Measurements from ENCODE around the gene MYO1C.

MYO1C gene

DNA sequence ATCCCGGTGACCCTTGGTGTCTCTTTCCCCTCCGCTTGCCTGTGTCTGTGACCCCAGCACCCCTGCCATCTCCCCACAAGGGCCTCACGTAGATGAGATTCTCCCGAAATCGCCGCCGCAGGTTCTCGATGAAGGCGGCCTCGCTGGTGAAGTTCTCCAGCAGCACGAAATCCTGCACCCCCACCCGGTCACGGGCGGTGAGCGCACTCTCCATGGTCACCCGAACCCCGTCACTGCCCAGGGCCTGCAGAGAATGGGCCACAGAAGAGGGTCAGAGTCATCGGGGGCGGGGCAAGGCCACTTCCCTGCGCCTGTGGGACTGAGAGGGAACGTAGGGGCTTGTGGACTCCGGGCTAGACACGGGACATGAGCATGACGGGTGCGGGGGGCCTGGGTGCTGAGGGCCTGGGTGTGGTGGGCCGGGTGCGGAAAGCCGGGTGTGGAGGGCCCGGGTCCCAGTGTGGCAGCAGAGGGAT is 8.4 kb downstream of the MYO1C start:
- no peak overlapping the region for H3K4me3 ChIP-seq (ENCODE audit: control insufficient read depth, low read depth, low read length)
- DNase-seq (ENCODE audit: low read depth), result no peak
- TF ChIP-seq, protein P1, sequence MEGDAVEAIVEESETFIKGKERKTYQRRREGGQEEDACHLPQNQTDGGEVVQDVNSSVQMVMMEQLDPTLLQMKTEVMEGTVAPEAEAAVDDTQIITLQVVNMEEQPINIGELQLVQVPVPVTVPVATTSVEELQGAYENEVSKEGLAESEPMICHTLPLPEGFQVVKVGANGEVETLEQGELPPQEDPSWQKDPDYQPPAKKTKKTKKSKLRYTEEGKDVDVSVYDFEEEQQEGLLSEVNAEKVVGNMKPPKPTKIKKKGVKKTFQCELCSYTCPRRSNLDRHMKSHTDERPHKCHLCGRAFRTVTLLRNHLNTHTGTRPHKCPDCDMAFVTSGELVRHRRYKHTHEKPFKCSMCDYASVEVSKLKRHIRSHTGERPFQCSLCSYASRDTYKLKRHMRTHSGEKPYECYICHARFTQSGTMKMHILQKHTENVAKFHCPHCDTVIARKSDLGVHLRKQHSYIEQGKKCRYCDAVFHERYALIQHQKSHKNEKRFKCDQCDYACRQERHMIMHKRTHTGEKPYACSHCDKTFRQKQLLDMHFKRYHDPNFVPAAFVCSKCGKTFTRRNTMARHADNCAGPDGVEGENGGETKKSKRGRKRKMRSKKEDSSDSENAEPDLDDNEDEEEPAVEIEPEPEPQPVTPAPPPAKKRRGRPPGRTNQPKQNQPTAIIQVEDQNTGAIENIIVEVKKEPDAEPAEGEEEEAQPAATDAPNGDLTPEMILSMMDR (conservative IDR thresholded peaks at IDR 0.05; ENCODE audit: control insufficient read depth, insufficient read depth, low read depth, low read length), result no peak

DNA sequence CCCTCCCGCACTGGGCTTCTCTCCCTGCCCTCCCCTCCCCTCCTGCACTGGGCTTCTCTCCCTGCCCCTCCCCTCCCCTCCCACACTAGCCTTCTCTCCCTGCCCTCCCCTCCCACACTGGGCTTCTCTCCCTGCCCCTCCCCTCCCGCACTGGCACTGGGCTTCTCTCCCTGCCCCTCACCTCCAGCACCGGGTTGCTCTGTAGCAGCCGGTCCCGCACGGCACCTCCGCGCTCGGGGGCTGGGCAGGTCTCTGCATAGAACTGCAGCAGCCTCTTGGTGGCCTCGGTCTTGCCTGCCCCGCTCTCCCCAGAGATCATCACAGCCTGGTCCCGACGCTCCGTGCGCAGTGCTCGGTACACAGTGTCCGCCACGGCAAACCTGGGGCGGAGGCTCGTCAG is 9.8 kb downstream of the MYO1C start:
- TF ChIP-seq, protein P1 (conservative IDR thresholded peaks at IDR 0.05; ENCODE audit: control insufficient read depth, insufficient read depth, low read depth, low read length), result no peak
- DNase-seq (ENCODE audit: low read depth), result no peak
- no peak overlapping the region for H3K4me3 ChIP-seq (ENCODE audit: control insufficient read depth, low read depth, low read length)

DNA sequence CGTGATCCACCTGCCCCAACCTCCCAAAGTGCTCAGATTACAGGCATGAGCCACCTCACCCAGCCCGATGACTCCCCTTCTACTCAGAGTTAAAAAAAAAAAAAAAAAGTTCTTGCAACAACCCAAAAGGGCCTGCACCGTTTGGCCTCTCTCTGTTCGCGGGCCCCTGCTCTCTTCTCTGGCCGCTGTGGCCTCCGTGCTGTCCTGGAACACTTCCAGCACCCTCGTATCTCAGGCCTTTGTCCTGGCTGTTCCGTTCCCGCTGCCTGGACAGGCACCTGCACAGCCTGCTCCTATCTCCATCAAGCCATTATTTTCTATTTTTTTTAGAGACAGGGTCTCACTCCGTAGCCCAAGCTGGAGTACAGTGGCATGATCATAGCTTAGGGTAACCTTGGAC is 10.8 kb downstream of the MYO1C start:
- no peak overlapping the region for H3K4me3 ChIP-seq (ENCODE audit: control insufficient read depth, low read depth, low read length)
- TF ChIP-seq, protein P1 (conservative IDR thresholded peaks at IDR 0.05; ENCODE audit: control insufficient read depth, insufficient read depth, low read depth, low read length), result no peak
- DNase-seq (ENCODE audit: low read depth), result peak; percentile 59

DNA sequence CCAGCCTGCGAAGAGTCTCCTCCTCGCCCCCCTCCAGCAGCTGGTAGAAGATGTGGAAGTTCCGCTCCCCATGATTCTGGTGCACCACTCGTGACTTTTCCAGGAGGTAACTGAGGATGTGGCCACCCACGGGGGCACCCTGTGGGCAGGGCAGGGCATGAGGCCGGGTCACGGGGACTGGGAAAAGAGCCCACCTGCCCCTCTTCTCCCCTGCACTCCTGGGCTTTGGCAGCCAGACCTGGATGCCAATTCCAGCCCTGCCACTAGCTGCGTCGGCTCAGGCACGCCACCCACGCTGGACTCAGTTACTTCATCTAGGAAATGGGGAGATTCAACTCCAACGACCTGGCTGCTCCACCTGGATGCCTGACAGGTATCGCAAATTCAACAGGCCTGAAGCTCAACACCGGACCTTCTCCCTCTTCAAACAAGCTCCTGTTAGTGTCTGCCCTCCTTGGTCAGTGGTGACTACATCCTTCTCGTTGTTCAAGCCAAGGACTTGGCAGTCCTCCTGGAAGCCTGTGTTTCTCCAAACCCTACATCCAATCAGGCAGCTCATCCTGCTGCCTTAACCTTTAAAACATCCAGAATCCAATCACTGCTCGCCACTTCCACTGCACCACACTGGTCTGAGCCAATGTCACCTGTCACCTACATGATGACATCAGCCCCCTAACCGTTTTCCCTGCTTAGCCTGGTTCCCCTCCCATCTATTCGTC is 11.6 kb downstream of the MYO1C start:
- DNase-seq (ENCODE audit: low read depth), result peak; percentile 90
- TF ChIP-seq, protein P1 (conservative IDR thresholded peaks at IDR 0.05; ENCODE audit: control insufficient read depth, insufficient read depth, low read depth, low read length), result no peak
- no peak overlapping the region for H3K4me3 ChIP-seq (ENCODE audit: control insufficient read depth, low read depth, low read length)

DNA sequence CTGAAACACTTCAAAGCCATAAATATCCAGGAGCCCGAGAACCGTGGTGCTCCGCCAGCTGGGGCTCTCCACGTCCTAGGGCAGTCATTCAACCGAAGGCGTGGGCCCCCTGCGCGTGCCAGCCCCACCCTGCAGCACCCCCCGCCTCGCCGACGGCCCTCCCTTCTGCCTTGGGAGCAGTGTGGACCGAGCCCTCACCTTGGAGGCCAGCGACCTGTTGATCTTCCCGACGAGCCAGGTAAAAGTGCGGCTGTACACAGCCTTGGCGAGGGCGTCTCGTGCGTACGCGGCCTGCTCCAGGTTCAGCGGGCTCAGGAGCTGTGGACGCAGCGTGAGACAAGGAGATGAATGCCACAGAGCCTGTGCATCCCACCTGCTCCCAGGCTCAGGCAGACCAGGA is 14.1 kb downstream of the MYO1C start:
- H3K4me3 ChIP-seq (ENCODE audit: control insufficient read depth, low read depth, low read length), result no peak overlapping the region
- DNase-seq (ENCODE audit: low read depth), result no peak
- TF ChIP-seq, protein P1 (conservative IDR thresholded peaks at IDR 0.05; ENCODE audit: control insufficient read depth, insufficient read depth, low read depth, low read length), result no peak

GRCh38 chr17:1475321-1475854 is 17.1 kb downstream of the MYO1C start:
- no peak overlapping the region for H3K4me3 ChIP-seq (ENCODE audit: control insufficient read depth, low read depth, low read length)
- no peak for DNase-seq (ENCODE audit: low read depth)
- TF ChIP-seq, protein P1 (conservative IDR thresholded peaks at IDR 0.05; ENCODE audit: control insufficient read depth, insufficient read depth, low read depth, low read length), result no peak
